Karpas-422 (cell line): ENCODE results near the gene KRTAP10-5. TPM values are rescaled to one million over a fixed set of nuclear protein-coding genes. Genes with fewer than 3 reads are reported as not detected.
"Not testable (repeated sequence)": the region's sequence is repeated elsewhere in the genome, so short reads cannot be mapped to it uniquely, and the experiment has no call there.

Experiments
- DNase-seq: peaks from one replicate; pipeline ENCODE4 v3.0.0-alpha.2; 2015
- H2AFZ ChIP-seq: fragments of 200-600 bp; sonication (generic); 2 replicates; pipeline ENCODE4 v1.6.1; 2014; ENCODE audit warnings: antibody characterized with exemption, low read length, mixed read lengths
- H3K27ac ChIP-seq: fragments of 200-600 bp; sonication (generic); 2 replicates; pipeline ENCODE4 v1.5.1; 2014; ENCODE audit warnings: mild to moderate bottlenecking, low read length, moderate library complexity
- H3K27me3 ChIP-seq: fragments of 200-600 bp; sonication (generic); 2 replicates; pipeline ENCODE4 v1.6.1; 2014; ENCODE audit warnings: low read length, mixed read lengths
- H3K36me3 ChIP-seq: fragments of 200-600 bp; sonication (generic); 2 replicates; pipeline ENCODE4 v1.6.1; 2014; ENCODE audit warnings: low read length, mixed read lengths; ENCODE audit not compliant: insufficient read depth
- H3K4me1 ChIP-seq: fragments of 200-600 bp; sonication (generic); 2 replicates; pipeline ENCODE4 v1.6.1; 2014; ENCODE audit warnings: mild to moderate bottlenecking, low read length, mixed read lengths
- H3K4me2 ChIP-seq: fragments of 200-600 bp; sonication (generic); 2 replicates; pipeline ENCODE4 v1.6.1; 2014; ENCODE audit warnings: low read length, low read depth, mild to moderate bottlenecking; ENCODE audit not compliant: poor library complexity, severe bottlenecking
- H3K4me3 ChIP-seq: fragments of 200-600 bp; sonication (generic); 2 replicates; pipeline ENCODE4 v1.5.1; 2014; ENCODE audit warnings: mild to moderate bottlenecking, antibody characterized with exemption, low read length, mixed read lengths
- H3K79me2 ChIP-seq: fragments of 200-600 bp; sonication (generic); 2 replicates; pipeline ENCODE4 v1.6.1; 2014; ENCODE audit warnings: mild to moderate bottlenecking, low read length, mixed read lengths
- H3K9ac ChIP-seq: fragments of 200-600 bp; sonication (generic); 2 replicates; pipeline ENCODE4 v1.6.0; 2014; ENCODE audit warnings: low read length
- H3K9me2 ChIP-seq: fragments of 200-600 bp; sonication (generic), shearing (Covaris generic); replicated peaks from 2 replicates; pipeline ENCODE4 v1.6.0; 2014; ENCODE audit warnings: mild to moderate bottlenecking, low read length, moderate library complexity; ENCODE audit not compliant: insufficient read depth
- H3K9me3 ChIP-seq: fragments of 300-700, 200-600 bp; sonication (generic); 2 replicates; pipeline ENCODE4 v1.6.1; 2014; ENCODE audit warnings: low read length, mixed read lengths
- H4K20me1 ChIP-seq: fragments of 200-600 bp; sonication (generic); 2 replicates; pipeline ENCODE4 v1.6.1; 2014; ENCODE audit warnings: mild to moderate bottlenecking, antibody characterized with exemption, low read length, low read depth; ENCODE audit not compliant: insufficient read depth
- total RNA-seq: library from RNA; depleted of rRNA; stranded (reverse); fragments of >200 nt; shearing (Covaris generic); gene quantifications from 2 replicates; pipeline ENCODE4 v1.2.3, GENCODE V29; 2014; ENCODE audit warnings: low replicate concordance

The KRTAP10-5 gene
- total RNA-seq, 1 experiment from 2014 or later, result not detected

GRCh38 chr21:44555200-44555875 is 25.1 kb downstream of the KRTAP10-5 start:
- H4K20me1 ChIP-seq, result no peaks in the 10 kb centered on the region
- no peak for DNase-seq
- no peaks in the 10 kb centered on the region for H3K79me2 ChIP-seq

GRCh38 chr21:44552681-44553080 is 27.7 kb downstream of the KRTAP10-5 start:
- Histone ChIP-seq H3K4me2 (no peak overlapping the region), H2AFZ (no peak overlapping the region), H3K4me3 (no peak overlapping the region), H3K9me3 (no peaks in the 10 kb centered on the region; the same call in 1 of the 2 replicates), H3K27me3 (no peaks in the 10 kb centered on the region), H3K9me2 (no peaks in the 10 kb centered on the region), H3K36me3 (no peaks in the 10 kb centered on the region), H3K4me1 (no peaks in the 10 kb centered on the region; the same call in 1 of the 2 replicates), H3K79me2 (no peaks in the 10 kb centered on the region), H3K27ac (no peak overlapping the region), H4K20me1 (no peaks in the 10 kb centered on the region), H3K9ac (no peak overlapping the region)
- no peak for DNase-seq

More at GRCh38 chr21:44555200-44555875, 25.1 kb downstream of the KRTAP10-5 start:
- Histone ChIP-seq H2AFZ (no peak overlapping the region), H3K9me3 (no peaks in the 10 kb centered on the region), H3K36me3 (no peaks in the 10 kb centered on the region), H3K4me3 (no peak overlapping the region), H3K9me2 (no peaks in the 10 kb centered on the region), H3K9ac (no peak overlapping the region), H3K27ac (no peak overlapping the region), H3K4me1 (no peaks in the 10 kb centered on the region; the same call in 1 of the 2 replicates), H3K27me3 (no peaks in the 10 kb centered on the region), H3K4me2 (no peak overlapping the region)

GRCh38 chr21:44552136-44552535 is 28.3 kb downstream of the KRTAP10-5 start:
- no peaks in the 10 kb centered on the region; the same call in 1 of the 2 replicates for H3K9me3 ChIP-seq
- no peaks in the 10 kb centered on the region for H3K36me3 ChIP-seq
- no peak overlapping the region for H3K4me3 ChIP-seq
- H2AFZ ChIP-seq, result no peak overlapping the region
- no peaks in the 10 kb centered on the region for H3K9me2 ChIP-seq
- no peak overlapping the region for H3K4me2 ChIP-seq
- no peaks in the 10 kb centered on the region for H4K20me1 ChIP-seq
- no peaks in the 10 kb centered on the region; the same call in 1 of the 2 replicates for H3K4me1 ChIP-seq
- no peak overlapping the region for H3K27ac ChIP-seq
- no peak for DNase-seq
- no peaks in the 10 kb centered on the region for H3K27me3 ChIP-seq
- no peak overlapping the region for H3K9ac ChIP-seq
- no peaks in the 10 kb centered on the region for H3K79me2 ChIP-seq

GRCh38 chr21:44551340-44551961 is 29.0 kb downstream of the KRTAP10-5 start, which contains the start of gene KRTAP10-2:
Gene KRTAP10-2 (minus strand): TSS chr21:44551505. CDS start chr21:44551458, 47 bp downstream.
- Histone ChIP-seq H3K79me2 (no peaks in the 10 kb centered on the region), H3K36me3 (no peaks in the 10 kb centered on the region), H3K9me3 (no peaks in the 10 kb centered on the region; the same call in 1 of the 2 replicates), H3K27me3 (no peaks in the 10 kb centered on the region; the same call in 1 of the 2 replicates), H3K4me2 (no peak within 1 kb of the TSS), H3K9me2 (no peaks in the 10 kb centered on the region), H3K4me1 (no peaks in the 10 kb centered on the region), H3K27ac (no peak within 1 kb of the TSS), H3K4me3 (no peak within 1 kb of the TSS), H4K20me1 (no peaks in the 10 kb centered on the region), H2AFZ (no peak within 1 kb of the TSS), H3K9ac (no peak within 1 kb of the TSS)
- DNase-seq, result no peak

GRCh38 chr21:44550807-44551206 is 29.6 kb downstream of the KRTAP10-5 start:
- H2AFZ ChIP-seq, result no peak overlapping the region

GRCh38 chr21:44550285-44550684 is 30.1 kb downstream of the KRTAP10-5 start:
- DNase-seq, H2AFZ ChIP-seq, H3K4me2 ChIP-seq, H3K27ac ChIP-seq, H4K20me1 ChIP-seq, H3K27me3 ChIP-seq, H3K4me1 ChIP-seq, H3K4me3 ChIP-seq, H3K9ac ChIP-seq, H3K79me2 ChIP-seq, H3K9me2 ChIP-seq, H3K9me3 ChIP-seq, H3K36me3 ChIP-seq: not testable (repeated sequence)

More at GRCh38 chr21:44550807-44551206, 29.6 kb downstream of the KRTAP10-5 start:
- DNase-seq, result no peak
- H3K9ac ChIP-seq, result no peak overlapping the region
- no peaks in the 10 kb centered on the region for H4K20me1 ChIP-seq
- H3K4me3 ChIP-seq, result no peak overlapping the region
- no peaks in the 10 kb centered on the region for H3K4me1 ChIP-seq
- no peak overlapping the region for H3K27ac ChIP-seq
- no peaks in the 10 kb centered on the region for H3K79me2 ChIP-seq
- no peak overlapping the region for H3K4me2 ChIP-seq
- H3K9me3 ChIP-seq, result no peaks in the 10 kb centered on the region; the same call in 1 of the 2 replicates
- no peaks in the 10 kb centered on the region; the same call in 1 of the 2 replicates for H3K27me3 ChIP-seq
- no peaks in the 10 kb centered on the region for H3K9me2 ChIP-seq
- H3K36me3 ChIP-seq, result no peaks in the 10 kb centered on the region

GRCh38 chr21:44549525-44550211 is 30.7 kb downstream of the KRTAP10-5 start:
- no peaks in the 10 kb centered on the region; the same call in 1 of the 2 replicates for H3K27me3 ChIP-seq
- no peak for DNase-seq
- H3K4me2 ChIP-seq, result no peak overlapping the region
- H3K4me1 ChIP-seq, result no peaks in the 10 kb centered on the region
- H3K27ac ChIP-seq, result no peak overlapping the region
- H2AFZ ChIP-seq, result no peak overlapping the region
- no peaks in the 10 kb centered on the region for H3K36me3 ChIP-seq
- no peaks in the 10 kb centered on the region for H3K79me2 ChIP-seq
- H4K20me1 ChIP-seq, result no peaks in the 10 kb centered on the region
- no peaks in the 10 kb centered on the region for H3K9me2 ChIP-seq
- no peak overlapping the region for H3K4me3 ChIP-seq
- H3K9ac ChIP-seq, result no peak overlapping the region
- no peaks in the 10 kb centered on the region; the same call in 1 of the 2 replicates for H3K9me3 ChIP-seq

GRCh38 chr21:44548922-44549321 is 31.5 kb downstream of the KRTAP10-5 start:
- Histone ChIP-seq H3K27me3 (no peaks in the 10 kb centered on the region; the same call in 1 of the 2 replicates), H2AFZ (no peak overlapping the region), H3K9me3 (no peaks in the 10 kb centered on the region; the same call in 1 of the 2 replicates), H3K9ac (no peak overlapping the region), H4K20me1 (no peaks in the 10 kb centered on the region), H3K27ac (no peak overlapping the region), H3K79me2 (no peaks in the 10 kb centered on the region), H3K9me2 (no peaks in the 10 kb centered on the region), H3K4me1 (no peaks in the 10 kb centered on the region), H3K4me2 (no peak overlapping the region), H3K36me3 (no peaks in the 10 kb centered on the region), H3K4me3 (no peak overlapping the region)
- DNase-seq, result no peak
